Fibroblast of skin of right biceps (primary cell): ENCODE data around the gene HNRNPUL1.

Experiments
- DNase-seq: peaks from one replicate; pipeline ENCODE4 v3.0.0-alpha.2; 2013

HNRNPUL1 gene

GRCh38 chr19:41309180-41310032, 45.2 kb downstream of the HNRNPUL1 start:
- peak; percentile 15 for DNase-seq

GRCh38 chr19:41310033-41310831, 46.1 kb downstream of the HNRNPUL1 start, which contains the start of gene CCDC97:
Gene CCDC97 (plus strand): TSS chr19:41310172. CDS start chr19:41310311, 139 bp downstream.
- peak; percentile 85 for DNase-seq

GRCh38 chr19:41311072-41311471, 46.9 kb downstream of the HNRNPUL1 start:
- DNase-seq: no peak

- no peak for DNase-seq
These were observed 47.4 kb downstream of the HNRNPUL1 start for GRCh38 chr19:41311613-41312012.

GRCh38 chr19:41316306-41316920, 52.2 kb downstream of the HNRNPUL1 start:
- DNase-seq: no peak

GRCh38 chr19:41318696-41319499, 54.7 kb downstream of the HNRNPUL1 start:
- DNase-seq: no peak

- no peak for DNase-seq
These were observed 55.5 kb downstream of the HNRNPUL1 start for GRCh38 chr19:41319500-41320184.

GRCh38 chr19:41320185-41320518, 56.0 kb downstream of the HNRNPUL1 start:
- no peak for DNase-seq

- no peak for DNase-seq
These were observed 56.4 kb downstream of the HNRNPUL1 start for GRCh38 chr19:41320568-41320967.

- DNase-seq: no peak
These were observed 57.0 kb downstream of the HNRNPUL1 start for GRCh38 chr19:41321204-41321599.

GRCh38 chr19:41321600-41322270, 57.6 kb downstream of the HNRNPUL1 start:
- DNase-seq: peak; percentile 63

- DNase-seq: no peak
These were observed 58.3 kb downstream of the HNRNPUL1 start for GRCh38 chr19:41322451-41322850.

- no peak for DNase-seq
These were observed 58.9 kb downstream of the HNRNPUL1 start for GRCh38 chr19:41323023-41323422.

GRCh38 chr19:41323430-41324125, 59.4 kb downstream of the HNRNPUL1 start:
- DNase-seq: peak; percentile 98

- no peak for DNase-seq
These were observed 60.1 kb downstream of the HNRNPUL1 start for GRCh38 chr19:41324231-41324702.

GRCh38 chr19:41324921-41325639, 60.9 kb downstream of the HNRNPUL1 start:
- peak; percentile 91 for DNase-seq

GRCh38 chr19:41325640-41325946, 61.4 kb downstream of the HNRNPUL1 start:
- no peak for DNase-seq

GRCh38 chr19:41325947-41326706, 62.0 kb downstream of the HNRNPUL1 start:
- DNase-seq: peak; percentile 84

GRCh38 chr19:41327076-41327575, 63.0 kb downstream of the HNRNPUL1 start:
- peak; percentile 47 for DNase-seq
